Effector CD8-positive, alpha-beta T cell (primary cell): Measurements from ENCODE around the gene GNG7.
"Not testable (repeated sequence)": the region's sequence is repeated elsewhere in the genome, so short reads cannot be mapped to it uniquely, and the experiment has no call there.

Experiments used
- DNase-seq: peaks from one replicate; lab custom pipeline; 2025; lab: John Stamatoyannopoulos, UW

The GNG7 gene

DNA sequence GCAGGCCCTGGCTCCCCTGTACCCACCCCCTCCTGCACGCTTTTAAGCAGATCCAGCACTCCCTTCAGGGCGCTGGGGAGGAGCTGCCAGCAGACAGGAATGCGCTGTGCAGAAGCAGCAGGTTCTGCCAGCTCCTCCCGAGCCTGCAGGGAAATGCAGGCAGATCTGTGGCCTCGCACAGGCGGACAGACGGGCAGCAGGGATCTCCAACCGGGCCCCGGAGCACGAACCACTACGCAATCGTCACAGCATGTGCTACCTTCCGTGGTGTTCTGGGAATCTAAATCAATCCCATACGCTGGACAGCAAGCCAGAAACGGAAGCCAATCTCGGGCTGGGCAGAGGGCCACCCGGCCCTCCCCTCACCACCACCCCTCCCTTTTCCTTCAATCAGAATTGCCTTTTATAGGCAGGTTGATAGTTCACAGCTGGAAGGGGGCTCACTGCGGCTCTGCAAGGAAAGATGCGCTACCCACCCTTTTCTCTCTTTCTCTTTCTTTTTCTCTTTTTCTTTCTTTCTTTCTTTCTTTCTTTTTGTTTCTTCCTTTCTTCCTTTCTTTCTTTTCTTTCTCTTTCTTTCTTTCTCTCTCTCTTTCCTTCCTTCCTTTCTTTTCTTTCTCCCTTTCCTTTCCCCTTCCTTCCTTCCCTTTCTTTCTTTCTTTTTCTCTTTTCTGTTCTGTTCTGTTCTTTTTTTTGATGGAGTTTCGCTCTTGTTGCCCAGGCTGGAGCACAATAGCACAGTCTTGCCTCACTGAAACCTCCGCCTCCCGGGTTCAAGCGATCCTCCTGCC is 99.9 kb downstream of the GNG7 start:
- no peak for DNase-seq

DNA sequence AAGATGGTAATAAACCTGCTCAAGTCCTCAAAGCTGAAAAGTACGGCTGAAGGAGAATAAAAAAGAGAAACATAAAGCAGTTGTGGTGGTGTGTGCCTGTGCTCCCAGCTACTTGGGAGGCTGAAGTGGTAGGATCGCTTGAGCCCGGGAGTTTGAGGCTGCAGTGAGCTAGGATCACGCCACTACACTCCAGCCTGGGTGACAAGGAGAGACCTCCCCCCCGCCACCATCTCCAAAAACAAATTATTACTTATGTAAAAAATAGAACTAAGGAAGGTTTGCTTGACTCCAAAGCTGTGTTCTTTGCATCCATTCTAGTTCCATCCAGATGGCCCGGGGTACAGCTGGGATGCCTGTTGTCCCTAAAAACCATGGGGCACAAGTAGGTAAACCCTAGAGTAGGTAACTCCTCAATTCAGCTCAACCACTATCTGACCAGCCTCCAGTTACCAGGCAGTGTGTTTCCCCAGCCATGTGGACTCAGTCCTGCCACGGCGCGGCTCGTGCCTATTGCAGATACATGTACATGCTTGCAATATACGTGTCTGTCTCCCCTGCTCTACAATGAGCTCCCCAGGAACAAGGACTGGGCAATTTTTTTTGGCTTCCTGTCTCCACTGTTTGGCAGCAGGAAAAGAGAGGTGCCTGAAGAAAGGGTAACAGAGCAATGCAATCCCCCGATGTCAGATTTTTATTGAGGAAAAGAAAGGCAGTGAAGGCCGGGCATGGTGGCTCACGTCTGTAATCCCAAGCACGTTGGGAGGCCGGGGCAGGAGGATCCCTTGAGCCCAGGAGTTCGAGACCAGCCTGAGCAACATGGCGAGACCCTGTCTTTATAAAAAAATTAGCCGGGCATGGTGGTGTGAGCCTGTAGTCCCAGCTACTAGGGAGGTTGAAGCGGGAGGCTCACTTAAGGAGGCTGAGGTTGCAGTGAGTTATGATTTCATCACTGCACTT is 101.3 kb downstream of the GNG7 start:
- DNase-seq: no peak

DNA sequence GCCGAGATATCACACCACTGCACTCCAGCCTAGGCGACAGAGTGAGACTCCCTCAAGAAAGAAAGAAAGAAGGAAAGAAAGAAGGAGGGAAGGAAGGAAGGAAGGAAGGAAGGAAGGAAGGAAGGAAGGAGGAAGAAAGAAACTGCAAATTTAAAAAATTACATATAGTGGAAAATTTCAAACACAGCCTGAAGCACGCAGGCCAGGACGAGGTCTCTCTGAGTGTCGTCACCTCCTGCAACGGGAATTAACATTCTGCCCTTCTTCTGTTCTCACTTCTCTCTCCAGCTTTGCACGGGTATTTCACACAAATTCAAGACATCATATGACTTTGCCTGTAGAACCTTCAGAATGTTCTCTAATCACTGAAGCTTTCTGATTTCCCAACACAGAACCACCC is 108.2 kb downstream of the GNG7 start:
- no peak for DNase-seq

DNA sequence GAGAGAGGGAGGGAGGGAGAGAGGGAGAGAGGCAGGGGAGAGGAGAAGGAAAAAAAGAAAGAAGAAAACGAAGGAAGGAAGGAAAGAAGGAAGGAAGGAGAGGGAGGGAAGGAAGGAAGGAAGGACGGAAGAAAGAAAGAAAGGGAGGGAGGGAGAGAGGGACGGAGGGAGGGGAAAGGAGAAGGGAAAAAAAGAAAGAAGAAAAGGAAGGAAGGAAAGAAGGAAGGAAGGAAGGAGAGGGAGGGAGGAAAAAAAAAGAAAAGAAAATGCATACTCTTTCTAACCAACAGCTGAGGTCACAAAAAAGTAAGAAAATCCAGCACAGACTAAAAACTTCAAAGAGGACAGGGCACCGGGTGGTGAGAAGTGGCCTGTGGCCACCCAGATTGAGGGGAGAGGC is 109.7 kb downstream of the GNG7 start:
- no peak for DNase-seq

DNA sequence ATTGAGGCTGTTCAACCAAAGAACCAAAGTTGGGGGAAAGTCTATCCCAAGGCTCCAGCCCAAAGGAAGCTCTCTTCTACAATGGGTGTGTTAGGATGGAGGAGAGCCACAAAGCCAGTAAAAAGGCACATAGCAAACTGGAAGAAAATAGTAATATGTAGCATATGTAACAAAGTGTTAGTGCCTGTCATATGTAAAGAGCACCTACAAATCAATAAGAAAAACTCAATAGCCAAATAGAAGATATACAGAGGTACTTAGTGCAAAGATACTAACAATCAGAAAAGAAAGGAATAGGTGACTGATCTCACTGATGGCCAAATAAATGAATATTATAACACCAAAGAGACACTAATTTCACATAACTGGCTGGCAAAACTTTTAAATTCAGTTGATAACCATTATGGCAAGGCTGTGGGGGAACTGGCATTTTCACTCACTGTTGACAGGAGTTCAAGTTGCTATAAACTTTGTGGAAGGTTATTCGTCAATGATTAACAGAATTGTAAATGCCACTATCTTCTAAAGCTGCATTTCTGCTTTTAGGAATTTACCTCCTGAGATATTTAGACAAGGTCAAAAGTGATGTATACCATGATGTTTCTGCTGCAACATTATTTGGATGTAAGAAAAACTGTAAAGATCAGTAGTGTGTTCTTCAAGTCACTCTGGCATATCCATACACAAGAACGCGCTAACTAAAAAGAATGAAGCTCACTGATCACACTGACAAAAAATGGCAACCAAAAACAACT is 110.8 kb downstream of the GNG7 start:
- DNase-seq: no peak

DNA sequence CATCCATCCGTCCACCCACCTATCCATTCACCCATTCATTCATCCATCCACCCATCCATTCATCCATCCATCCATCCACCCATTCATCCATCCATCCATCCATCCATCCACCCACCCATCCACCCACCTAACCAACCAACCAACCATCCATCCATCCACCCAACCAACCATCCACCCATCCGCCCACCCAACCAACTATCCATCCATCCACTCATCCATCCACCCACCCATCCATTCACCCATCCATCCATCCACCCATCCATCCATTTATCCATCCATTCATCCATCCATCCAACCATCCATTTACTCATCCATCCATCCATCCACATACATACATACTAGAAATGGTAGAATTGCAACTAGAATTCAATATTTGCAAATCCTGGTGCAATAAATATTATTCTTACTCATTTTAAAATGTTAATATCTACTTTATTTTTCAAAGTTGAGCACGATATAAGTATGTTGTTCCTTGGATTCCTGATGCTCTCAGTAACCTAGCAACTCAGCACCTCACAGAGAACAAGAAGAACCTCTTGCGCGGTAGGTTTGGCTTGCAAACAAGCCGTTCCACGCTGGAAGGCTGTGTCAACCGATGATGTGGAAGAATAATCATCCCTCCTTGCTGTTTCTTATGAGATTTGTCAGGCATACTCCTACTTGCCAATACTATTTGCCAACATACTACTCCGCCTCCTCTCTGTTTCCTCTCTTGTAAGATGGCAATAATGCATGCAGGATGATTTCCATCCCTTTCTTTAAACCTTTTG is 111.7 kb downstream of the GNG7 start:
- DNase-seq: no peak

DNA sequence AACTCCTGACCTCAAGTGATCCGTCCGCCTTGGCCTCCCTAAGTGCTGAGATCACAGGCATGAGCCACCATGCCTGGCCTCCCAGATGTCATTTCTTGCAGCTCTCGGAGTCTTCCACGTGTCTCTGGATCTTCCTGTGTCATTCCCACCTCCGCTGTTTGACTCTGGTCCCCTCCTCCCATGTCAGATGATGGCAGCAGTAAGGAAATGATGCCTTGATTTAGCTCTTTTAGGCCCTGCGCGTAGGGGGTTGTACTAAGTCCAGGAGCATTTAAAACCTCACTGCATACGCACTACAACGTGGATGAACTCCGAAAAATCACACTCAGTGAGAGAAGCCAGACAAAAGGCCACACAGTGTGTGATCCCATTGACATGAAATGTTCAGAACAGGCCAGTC is 113.1 kb downstream of the GNG7 start:
- no peak for DNase-seq

DNA sequence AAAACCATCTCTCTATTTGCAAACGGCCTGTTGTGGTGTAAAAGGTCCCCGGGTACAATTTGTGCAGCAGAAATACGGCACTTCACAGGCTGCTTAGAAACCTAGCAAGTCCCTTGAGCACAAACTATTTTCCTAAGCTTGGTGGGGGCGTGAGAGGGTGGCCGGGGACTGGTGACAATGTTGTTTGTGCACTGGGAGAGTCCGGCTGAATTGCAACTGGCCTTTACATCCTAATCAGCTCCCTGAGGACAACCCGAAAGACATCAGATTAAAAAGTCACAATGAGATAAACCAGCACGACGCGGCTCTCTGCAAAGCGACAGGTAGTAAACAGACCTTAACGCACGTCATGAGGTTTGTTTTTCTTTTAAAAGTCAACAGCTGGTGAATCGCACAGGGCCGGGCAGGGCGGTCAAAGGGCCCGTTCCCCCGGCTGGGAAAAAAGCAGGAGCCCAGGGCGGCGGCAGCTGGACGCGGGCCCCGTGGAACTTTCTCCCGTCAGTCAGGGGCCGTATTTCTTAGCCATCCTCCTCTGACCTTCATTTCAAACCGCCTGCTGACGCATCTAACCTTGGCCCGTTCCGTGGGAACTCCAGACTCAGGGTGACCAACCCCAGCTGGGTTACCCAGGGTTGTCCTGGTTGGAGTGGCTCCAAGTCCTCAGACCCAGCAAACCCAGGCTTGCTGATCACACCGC is 114.3 kb downstream of the GNG7 start:
- DNase-seq: no peak

DNA sequence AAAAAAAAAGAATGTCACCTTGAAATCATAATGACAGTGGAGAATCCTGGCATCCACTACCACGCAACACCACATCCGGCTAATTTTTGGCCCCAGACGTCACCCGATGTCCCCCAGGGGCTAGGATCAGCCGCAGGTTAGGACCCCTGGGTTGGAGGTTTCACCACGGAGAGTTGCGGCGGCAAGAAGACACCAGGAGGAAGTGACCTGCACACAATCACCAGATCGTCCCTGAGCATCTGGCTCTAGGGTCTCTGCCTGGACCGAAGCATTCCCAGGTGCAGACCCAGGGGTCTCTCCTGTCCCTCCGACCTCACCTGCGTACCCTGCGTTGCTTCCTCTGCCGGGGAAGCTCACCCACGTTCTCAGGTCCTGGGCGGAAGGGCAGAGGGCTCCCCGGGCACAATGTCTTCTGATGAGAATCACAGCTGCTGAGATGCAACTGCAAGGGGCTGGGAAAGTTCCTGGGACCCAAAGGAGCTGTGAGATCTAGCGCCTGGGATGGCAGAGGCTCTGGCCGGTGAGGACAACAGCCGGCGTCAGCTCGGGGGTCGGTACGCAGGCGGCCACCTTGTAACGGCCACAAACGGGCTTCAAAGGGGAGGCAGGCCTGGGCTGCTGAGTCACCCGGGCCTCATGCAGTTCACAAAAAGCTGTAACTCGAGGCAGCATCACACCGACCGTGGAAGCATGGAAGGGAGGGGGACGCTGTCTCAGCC is 115.3 kb downstream of the GNG7 start:
- no peak for DNase-seq

DNA sequence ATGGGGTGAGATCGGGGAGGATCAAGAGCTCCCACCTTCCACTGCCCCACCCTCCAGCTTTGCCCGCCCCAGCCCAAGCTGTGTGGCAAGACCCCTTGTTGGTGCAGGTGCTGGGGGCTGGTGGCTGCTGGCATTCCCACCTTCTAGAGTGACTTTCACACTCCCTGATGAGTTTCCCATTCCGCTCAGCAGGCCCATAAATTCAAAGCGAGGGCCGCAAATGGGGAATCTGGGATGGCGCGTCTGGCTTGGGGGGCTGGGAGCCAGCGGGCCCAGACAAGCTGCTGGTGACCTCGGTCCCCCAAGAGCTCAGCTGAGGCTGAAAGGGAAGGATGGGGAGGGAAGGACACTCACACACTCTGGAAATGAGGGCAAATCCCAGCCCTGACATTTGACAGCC is 116.3 kb downstream of the GNG7 start:
- no peak for DNase-seq

DNA sequence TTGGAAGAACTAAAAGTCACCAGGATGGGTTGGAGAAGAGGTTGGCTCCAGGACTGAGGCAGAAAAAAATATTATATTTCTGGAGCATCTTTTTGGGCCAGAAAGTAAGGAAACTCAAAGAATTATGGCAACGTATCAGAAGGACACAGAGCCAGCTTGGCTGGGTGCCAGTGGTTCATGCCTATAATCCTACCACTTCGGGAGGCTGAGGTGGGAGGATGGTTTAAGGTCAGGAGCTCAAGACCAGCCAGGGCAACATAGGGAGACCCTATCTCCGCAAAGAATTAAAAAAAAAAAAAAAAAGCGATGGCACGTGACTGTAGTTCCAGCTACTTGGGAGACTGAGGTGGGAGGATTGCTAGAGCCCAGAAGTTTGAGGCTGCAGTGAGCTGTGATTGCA is 118.5 kb downstream of the GNG7 start:
- DNase-seq: no peak

DNA sequence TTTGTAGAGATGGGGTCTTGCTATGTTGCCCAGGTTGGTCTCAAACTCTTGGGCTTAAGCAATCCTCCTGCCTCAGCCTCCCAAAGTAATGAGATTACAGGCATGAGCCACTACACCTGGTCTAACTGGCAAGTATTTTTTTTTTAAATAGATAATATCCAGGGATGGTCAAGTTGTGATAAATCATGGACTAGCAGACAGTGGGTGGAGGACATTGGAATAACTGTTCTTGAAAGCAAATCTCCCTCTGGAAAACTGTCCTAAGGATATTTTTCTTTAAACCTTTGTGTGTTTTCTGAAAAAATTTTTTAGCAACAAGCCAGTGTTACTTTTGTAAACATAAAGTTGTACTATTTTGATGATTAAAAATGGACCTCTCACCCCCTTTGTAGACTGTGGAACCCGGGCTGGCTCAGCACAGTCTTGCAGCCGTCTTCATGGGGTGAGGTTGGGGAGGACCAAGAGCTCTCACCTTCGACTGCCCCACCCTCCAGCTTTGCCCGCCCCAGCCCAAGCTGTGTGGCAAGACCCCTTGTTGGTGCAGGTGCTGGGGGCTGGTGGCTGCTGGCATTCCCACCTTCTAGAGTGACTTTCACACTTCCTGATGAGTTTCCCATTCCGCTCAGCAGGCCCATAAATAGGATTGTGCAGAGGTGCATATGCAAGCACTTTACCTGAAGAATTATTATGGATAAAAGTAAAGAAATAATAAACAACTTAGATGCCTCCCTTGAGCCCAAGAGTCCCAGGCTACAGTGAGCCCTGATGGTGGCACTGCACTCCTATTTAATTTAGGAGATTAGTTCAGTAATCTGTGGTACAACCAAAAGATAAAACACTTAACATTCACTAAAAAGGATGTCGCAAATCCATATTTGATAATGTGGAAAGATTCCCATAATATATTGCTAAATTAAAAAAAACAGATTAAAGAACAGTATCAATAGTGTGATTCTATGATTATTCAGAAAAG is 119.2 kb downstream of the GNG7 start:
- DNase-seq: no peak

DNA sequence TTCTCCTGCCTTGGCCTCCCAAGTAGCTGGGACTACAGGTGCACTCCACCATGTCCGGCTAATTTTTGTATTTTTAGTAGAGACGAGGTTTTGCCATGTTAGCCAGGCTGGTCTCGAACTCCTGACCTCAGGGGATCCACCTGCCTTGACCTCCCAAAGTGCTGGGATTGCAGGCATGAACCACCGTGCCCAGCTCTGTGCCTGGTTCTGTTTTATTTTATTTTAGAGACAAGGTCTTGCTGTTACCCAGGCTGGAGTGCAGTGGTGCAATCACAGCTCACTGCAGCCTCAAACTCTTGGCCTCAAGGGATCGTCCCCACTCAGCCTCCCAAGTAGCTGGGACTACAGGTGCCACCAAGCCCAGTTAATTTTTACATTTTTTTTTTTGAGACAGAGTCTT is 122.1 kb downstream of the GNG7 start:
- not testable (repeated sequence) for DNase-seq

DNA sequence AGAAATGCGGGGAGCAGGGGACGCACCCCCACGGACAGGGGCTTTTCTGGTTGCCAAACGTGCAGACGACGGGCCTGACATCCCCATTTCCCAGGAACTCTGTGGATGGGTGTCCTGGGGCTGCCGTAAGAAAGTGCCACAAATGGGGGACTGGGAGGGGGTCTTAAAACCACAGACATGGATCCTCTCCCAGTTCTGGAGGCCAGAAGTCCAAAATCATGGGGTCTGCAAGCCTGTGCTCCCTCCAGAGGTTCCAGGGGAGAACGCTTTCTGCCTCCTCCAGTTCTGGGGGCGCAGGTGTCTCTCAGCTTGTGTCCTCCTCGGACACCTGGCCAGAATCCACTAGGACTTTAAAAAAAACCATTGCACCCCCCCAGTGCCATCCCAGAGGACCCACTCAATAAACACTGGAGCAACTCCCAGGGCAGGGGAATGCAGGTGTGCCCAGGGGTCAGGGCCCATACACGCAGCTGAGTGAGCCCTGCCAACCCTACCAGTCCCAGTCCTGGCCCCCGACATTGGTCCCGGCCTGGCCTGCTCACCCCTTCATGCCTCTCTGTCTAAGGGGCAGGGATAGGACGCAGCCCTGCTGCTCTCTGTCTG is 122.7 kb downstream of the GNG7 start:
- DNase-seq: no peak

DNA sequence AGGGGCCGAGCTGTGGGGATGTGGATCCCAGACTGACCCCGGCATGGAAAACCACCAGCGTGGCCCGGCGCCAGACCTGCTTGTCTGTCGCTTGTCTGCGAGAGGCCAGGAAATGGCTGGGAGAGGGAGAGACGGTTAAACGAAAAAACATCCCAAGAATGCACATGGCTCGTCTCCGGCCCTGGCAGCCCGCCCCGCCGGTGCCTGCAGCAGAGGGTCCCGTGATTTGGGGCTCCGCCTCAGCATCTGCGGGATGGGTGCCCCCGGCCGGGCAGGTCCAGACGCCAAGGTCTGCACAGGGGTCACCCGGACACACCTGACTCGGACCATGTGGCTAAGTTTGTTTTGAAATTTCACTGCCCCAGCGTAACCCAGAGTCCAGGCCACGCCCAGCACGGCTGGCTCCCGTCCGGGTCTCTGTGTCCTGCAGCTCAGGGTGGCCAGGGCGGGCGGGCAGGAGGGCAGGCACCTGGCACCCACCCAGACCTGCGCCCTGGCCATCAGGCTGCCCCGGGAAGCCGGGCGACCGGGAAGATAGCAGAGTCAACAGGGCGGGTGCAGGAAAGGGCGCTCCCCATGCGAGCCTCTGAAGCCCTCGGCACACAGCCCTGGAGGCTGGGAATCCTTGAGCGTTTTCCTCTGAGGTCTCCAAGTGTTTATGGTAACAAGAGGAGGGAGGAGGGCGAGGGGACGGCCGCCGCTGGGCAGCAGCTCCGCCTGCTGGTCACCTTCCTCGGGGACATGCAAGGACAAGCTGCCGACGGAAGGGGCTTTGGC is 123.4 kb downstream of the GNG7 start:
- peak; percentile 18 for DNase-seq

DNA sequence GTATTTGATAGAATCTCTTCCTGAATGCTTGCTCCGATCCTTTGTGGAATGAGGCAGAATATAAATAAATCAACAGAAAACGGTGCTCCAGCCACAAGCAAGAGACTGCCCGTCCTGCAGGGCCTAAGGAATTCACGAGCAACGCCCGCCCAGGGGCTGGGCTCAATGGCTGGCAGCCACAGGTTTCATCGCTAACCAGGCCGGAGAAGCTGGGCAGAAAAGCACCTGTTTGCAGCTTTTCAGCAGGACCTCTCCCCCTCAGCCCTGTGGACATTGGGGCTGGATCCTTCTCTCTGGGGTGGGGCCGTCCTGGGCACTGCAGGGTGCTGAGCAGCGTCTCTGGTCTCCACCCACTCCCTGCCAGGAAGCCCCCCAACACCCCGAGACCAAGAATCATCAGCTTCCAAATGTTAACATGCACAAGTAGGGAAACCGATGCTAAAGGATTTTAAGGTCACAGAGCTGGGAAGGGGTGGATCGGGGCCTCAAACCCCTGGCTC is 124.1 kb downstream of the GNG7 start:
- DNase-seq: no peak

DNA sequence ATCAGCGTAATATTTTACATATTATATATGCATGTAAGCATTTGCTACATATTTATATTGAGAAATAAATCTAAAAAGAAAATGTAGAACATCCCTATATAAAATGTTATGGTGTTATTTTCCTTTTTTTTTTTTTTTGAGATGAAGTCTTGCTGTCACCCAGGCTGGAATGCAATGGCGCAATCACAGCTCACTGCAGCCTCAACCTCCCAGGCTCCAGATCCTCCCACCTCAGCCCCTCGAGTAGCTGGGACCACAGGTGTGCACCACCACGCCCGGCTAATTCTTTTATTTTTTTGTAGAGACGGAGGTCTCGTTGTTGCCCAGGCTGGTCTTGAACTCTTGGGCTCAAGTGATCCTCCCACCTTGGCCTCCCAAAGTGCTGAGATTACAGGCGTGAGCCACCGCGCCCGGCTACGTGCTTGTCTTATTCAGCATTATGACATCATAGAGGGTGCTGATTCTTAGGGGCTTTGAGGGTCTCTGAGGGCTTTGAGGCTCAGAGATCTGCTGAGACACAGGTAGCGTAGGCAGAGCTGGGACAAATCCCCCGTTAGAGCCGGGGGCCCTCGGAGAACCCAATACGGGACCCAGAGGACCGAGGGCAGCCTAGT is 124.7 kb downstream of the GNG7 start:
- no peak for DNase-seq
